ENCODE results near the gene ATP4A. TPM values are rescaled to one million over a fixed set of nuclear protein-coding genes. Genes with fewer than 3 reads are reported as not detected.
A peak's percentile ranks its signal among the peaks of the same experiment; 100 is the strongest.

The ATP4A gene
- total RNA-seq, 4 donors from 2014 or later = not detected

DNA sequence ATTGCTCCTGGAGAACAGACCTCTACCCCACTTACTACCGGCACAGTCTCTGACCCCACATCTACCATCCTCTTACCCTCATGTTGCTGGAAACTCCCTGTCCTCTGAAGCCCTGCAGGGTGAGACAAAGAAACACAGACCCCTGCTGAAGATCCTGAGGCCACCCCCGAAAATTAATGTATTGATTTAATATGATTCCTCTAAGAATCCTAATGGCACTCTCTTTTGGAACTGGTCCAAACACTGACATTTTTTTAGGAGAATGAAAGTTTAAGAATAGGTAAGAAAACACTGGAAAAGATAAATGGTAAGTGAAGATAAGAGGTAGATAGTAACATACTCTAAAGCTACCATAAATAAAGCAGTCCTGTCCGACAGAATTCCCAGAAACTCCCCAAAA, 55.3 kb downstream of the ATP4A start:
- in situ Hi-C loops (cut with MboI; ENCODE audit: low pct_ligation_motif_present in 1 of 4, low pct_unique_long_range_greater_than_20kb in 1 of 4, low sequenced_read_pairs in 3 of 4) = no loop called here
- Histone ChIP-seq H3K36me3 (no peaks in the 10 kb centered on the region), H3K4me3 (no peak overlapping the region), H3K27me3 (peaks cover 52% of the 10 kb centered on the region), H3K4me1 (peaks cover 0 to 20% (median 9%) of the 10 kb centered on the region in 4 donors), H3K9me3 (no peaks in the 10 kb centered on the region), H3K27ac (no peak overlapping the region)
- intact Hi-C loops (cut with DNase I; ENCODE audit: low total_unique reads) = no loop called here
- TF ChIP-seq EP300 (IDR thresholded peaks at IDR 0.05; ENCODE audit: low read depth) (no peak), POLR2A (IDR thresholded peaks at IDR 0.05) (no peak), POLR2AphosphoS5 (IDR thresholded peaks at IDR 0.05) (no peak)
- 71 to 84% methylated on average over 2 to 3 of the region's 3 CpGs for WGBS, 2 donors (ENCODE audit: low coverage in 1 of 2)
- DNase-seq = no peak

DNA sequence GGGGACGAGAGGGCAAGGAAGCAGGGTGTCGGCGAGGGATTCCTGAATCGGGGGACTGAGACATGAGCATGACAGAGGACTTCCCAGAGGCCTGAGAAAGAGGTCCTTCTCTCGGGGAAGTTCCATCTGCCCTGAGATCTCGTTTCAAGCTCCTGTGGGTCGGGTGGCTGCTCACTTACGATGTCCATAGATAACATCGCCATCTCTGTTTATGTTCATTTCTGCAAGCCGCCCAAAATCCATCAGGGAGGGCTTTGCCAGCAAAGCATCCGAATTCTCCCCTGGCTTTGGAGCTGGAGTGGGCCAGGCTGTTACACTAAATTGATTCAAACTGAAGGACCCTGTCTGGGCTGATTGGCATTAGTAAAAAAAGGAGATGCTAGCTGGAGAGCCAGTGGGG, 55.9 kb downstream of the ATP4A start:
- no peaks in the 10 kb centered on the region for H3K36me3 ChIP-seq
- TF ChIP-seq POLR2A (IDR thresholded peaks at IDR 0.05) = no peak
- no peak for TF ChIP-seq EP300 (IDR thresholded peaks at IDR 0.05; ENCODE audit: low read depth)
- TF ChIP-seq, protein P1, sequence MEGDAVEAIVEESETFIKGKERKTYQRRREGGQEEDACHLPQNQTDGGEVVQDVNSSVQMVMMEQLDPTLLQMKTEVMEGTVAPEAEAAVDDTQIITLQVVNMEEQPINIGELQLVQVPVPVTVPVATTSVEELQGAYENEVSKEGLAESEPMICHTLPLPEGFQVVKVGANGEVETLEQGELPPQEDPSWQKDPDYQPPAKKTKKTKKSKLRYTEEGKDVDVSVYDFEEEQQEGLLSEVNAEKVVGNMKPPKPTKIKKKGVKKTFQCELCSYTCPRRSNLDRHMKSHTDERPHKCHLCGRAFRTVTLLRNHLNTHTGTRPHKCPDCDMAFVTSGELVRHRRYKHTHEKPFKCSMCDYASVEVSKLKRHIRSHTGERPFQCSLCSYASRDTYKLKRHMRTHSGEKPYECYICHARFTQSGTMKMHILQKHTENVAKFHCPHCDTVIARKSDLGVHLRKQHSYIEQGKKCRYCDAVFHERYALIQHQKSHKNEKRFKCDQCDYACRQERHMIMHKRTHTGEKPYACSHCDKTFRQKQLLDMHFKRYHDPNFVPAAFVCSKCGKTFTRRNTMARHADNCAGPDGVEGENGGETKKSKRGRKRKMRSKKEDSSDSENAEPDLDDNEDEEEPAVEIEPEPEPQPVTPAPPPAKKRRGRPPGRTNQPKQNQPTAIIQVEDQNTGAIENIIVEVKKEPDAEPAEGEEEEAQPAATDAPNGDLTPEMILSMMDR (IDR thresholded peaks at IDR 0.05) = no peak
- no peak for TF ChIP-seq POLR2AphosphoS5 (IDR thresholded peaks at IDR 0.05)
- peaks cover 0 to 20% (median 9%) of the 10 kb centered on the region in 4 donors for H3K4me1 ChIP-seq
- DNase-seq = no peak
- H3K4me3 ChIP-seq = no peak overlapping the region
- H3K27me3 ChIP-seq = peaks cover 47% of the 10 kb centered on the region
- in situ Hi-C loops (cut with MboI; ENCODE audit: low pct_ligation_motif_present in 1 of 4, low pct_unique_long_range_greater_than_20kb in 1 of 4, low sequenced_read_pairs in 3 of 4) (no loop called here), intact Hi-C loops (cut with DNase I; ENCODE audit: low total_unique reads) (no loop called here)
- 84% methylated on average over 11 of the region's 11 CpGs; no CpG with 5 or more reads in 1 of the 2 donors for WGBS, 2 donors (ENCODE audit: low coverage in 1 of 2)
- no peak overlapping the region for H3K27ac ChIP-seq
- H3K9me3 ChIP-seq = no peaks in the 10 kb centered on the region

GRCh38 chr19:35506011-35506410, 57.4 kb downstream of the ATP4A start:
- intact Hi-C loops (cut with DNase I; ENCODE audit: low total_unique reads) = no loop called here
- WGBS, 2 donors (ENCODE audit: low coverage in 1 of 2) = 77% methylated on average over 7 of the region's 7 CpGs; no CpG with 5 or more reads in 1 of the 2 donors
- Histone ChIP-seq H3K9me3 (no peaks in the 10 kb centered on the region), H3K4me3 (no peak overlapping the region), H3K27ac (no peak overlapping the region), H3K36me3 (no peaks in the 10 kb centered on the region), H3K4me1 (peaks cover 0 to 20% (median 9%) of the 10 kb centered on the region in 4 donors), H3K27me3 (peaks cover 32% of the 10 kb centered on the region)
- in situ Hi-C loops (cut with MboI; ENCODE audit: low pct_ligation_motif_present in 1 of 4, low pct_unique_long_range_greater_than_20kb in 1 of 4, low sequenced_read_pairs in 3 of 4) = no loop called here
- DNase-seq = no peak
- no peak for TF ChIP-seq POLR2A (IDR thresholded peaks at IDR 0.05)
- TF ChIP-seq, protein P1 (IDR thresholded peaks at IDR 0.05) = no peak
- no peak for TF ChIP-seq POLR2AphosphoS5 (IDR thresholded peaks at IDR 0.05)

DNA sequence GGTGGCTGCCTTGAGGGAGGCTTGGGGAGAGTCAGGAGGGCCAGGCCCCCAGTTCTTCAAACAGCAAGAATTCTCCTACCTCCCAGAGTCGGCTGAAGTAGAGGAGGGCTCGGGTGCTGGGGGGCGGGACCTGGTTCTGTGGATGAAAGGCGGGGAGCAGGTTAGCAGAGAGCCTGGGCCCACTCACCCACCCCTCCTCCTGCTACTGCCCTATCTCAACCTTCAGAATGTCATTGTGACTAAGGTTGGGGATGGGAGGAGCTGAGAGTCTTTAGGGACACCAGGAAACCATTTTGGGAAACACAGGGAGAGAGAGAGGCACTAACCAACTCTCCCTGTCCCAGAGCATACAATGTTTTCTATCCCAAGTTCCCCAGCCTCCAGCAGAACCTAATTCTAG, 60.7 kb downstream of the ATP4A start:
- no peak for TF ChIP-seq POLR2A (IDR thresholded peaks at IDR 0.05)
- no peak for TF ChIP-seq POLR2AphosphoS5 (IDR thresholded peaks at IDR 0.05)
- no peak for TF ChIP-seq EP300 (IDR thresholded peaks at IDR 0.05; ENCODE audit: low read depth)
- TF ChIP-seq, protein P1 (IDR thresholded peaks at IDR 0.05) = no peak
- no peaks in the 10 kb centered on the region for H3K4me1 ChIP-seq
- no peaks in the 10 kb centered on the region for H3K9me3 ChIP-seq
- H3K36me3 ChIP-seq = no peaks in the 10 kb centered on the region
- no peak overlapping the region for H3K27ac ChIP-seq
- intact Hi-C loops (cut with DNase I; ENCODE audit: low total_unique reads) (no loop called here), in situ Hi-C loops (cut with MboI; ENCODE audit: low pct_ligation_motif_present in 1 of 4, low pct_unique_long_range_greater_than_20kb in 1 of 4, low sequenced_read_pairs in 3 of 4) (no loop called here)
- H3K4me3 ChIP-seq = no peak overlapping the region
- peaks cover under 1% of the 10 kb centered on the region for H3K27me3 ChIP-seq
- DNase-seq = no peak
- 93% methylated on average over 4 of the region's 4 CpGs; no CpG with 5 or more reads in 1 of the 2 donors for WGBS, 2 donors (ENCODE audit: low coverage in 1 of 2)

- peak; percentile 21 for DNase-seq
- no peaks in the 10 kb centered on the region for H3K27me3 ChIP-seq
- H3K27ac ChIP-seq = no peak overlapping the region
- in situ Hi-C loops (cut with MboI; ENCODE audit: low pct_ligation_motif_present in 1 of 4, low pct_unique_long_range_greater_than_20kb in 1 of 4, low sequenced_read_pairs in 3 of 4) (no loop called here), intact Hi-C loops (cut with DNase I; ENCODE audit: low total_unique reads) (no loop called here)
- no peaks in the 10 kb centered on the region for H3K9me3 ChIP-seq
- TF ChIP-seq POLR2A (IDR thresholded peaks at IDR 0.05) = no peak
- TF ChIP-seq, protein P1 (IDR thresholded peaks at IDR 0.05) = no peak
- no peak for TF ChIP-seq POLR2AphosphoS5 (IDR thresholded peaks at IDR 0.05)
- TF ChIP-seq EP300 (IDR thresholded peaks at IDR 0.05; ENCODE audit: low read depth) = no peak
- H3K4me1 ChIP-seq = no peaks in the 10 kb centered on the region
- WGBS, 2 donors (ENCODE audit: low coverage in 1 of 2) = 73 to 78% methylated on average over 8 to 15 of the region's 15 CpGs
- no peak overlapping the region for H3K4me3 ChIP-seq
- no peaks in the 10 kb centered on the region for H3K36me3 ChIP-seq
These were observed 61.8 kb downstream of the ATP4A start for GRCh38 chr19:35501684-35502083.

All from transverse colon (tissue), 4 donors.